Stimulated activated CD4-positive, alpha-beta T cell treated with anti-CD3 and anti-CD28 coated beads, Interleukin-2, amount 100 ng/mL, for 4 hours (primary cell): ENCODE measurements around the gene EP400.

Source experiments
- DNase-seq: peaks from one replicate; pipeline ENCODE4 v3.0.0-alpha.2; 2020; ENCODE audit warnings: low read depth

Gene EP400

GRCh38 chr12:132121283-132121682, 171.5 kb downstream of the EP400 start:
- DNase-seq, result no peak

- no peak for DNase-seq
These were observed 174.4 kb downstream of the EP400 start for GRCh38 chr12:132123970-132124765.

GRCh38 chr12:132124766-132125425, 175.2 kb downstream of the EP400 start:
- no peak for DNase-seq

- DNase-seq, result no peak
These were observed 176.0 kb downstream of the EP400 start for GRCh38 chr12:132125736-132126135.

- DNase-seq, result no peak
These were observed 177.3 kb downstream of the EP400 start for GRCh38 chr12:132127041-132127440.

- no peak for DNase-seq
These were observed 179.3 kb downstream of the EP400 start for GRCh38 chr12:132129007-132129406.

- no peak for DNase-seq
These were observed 180.9 kb downstream of the EP400 start for GRCh38 chr12:132130690-132131089.
